ENCODE results near the gene RPL38. TPM values are rescaled to one million over a fixed set of nuclear protein-coding genes. Genes with fewer than 3 reads are reported as not detected.

The RPL38 gene
- total RNA-seq, 6 experiments from 2014 or later = 660 to 867 (median 812) TPM

DNA sequence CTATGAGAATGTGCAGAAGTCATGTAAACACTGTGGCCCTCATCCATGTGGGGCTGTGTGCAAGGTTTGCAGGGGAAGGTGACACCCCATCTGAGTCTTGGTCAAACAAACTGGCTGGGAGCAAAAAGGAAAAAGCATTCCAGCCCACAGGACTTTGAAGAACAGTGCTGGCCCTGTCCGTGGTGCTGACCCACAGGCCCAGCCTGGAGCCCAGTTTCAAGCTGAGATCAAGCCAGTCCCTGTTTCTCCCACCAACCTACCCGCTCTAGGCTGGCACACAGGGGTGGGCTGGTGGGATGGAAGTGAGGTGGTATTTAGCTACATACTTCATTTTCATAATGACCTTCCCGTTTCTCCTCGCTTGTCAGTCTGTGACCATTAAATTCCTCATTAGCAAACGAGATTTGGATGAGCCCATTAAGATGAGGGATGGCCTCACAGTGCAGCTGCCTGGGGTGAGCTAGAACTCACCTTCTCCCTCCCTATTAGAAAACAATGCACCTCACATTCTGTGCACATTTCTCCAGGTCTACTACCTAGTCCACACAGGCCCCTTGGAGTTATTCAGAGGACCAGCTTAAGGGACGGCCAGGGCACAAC lies 12.6 kb upstream of the RPL38 start:
- Mint-ChIP-seq H3K4me1 (ENCODE audit: low read depth) (no peaks in the 10 kb centered on the region), H3K4me3 (no peak overlapping the region), H3K36me3 (ENCODE audit: low read depth) (no peaks in the 10 kb centered on the region), H3K27me3 (ENCODE audit: insufficient read depth) (peaks cover 23% of the 10 kb centered on the region), H3K9me3 (0 out of 2 replicates have a peak, but pooled peaks cover 3% of the 10 kb centered on the region), H3K27ac (no peak overlapping the region)
- DNase-seq = no peak
- TF ChIP-seq, protein P1, sequence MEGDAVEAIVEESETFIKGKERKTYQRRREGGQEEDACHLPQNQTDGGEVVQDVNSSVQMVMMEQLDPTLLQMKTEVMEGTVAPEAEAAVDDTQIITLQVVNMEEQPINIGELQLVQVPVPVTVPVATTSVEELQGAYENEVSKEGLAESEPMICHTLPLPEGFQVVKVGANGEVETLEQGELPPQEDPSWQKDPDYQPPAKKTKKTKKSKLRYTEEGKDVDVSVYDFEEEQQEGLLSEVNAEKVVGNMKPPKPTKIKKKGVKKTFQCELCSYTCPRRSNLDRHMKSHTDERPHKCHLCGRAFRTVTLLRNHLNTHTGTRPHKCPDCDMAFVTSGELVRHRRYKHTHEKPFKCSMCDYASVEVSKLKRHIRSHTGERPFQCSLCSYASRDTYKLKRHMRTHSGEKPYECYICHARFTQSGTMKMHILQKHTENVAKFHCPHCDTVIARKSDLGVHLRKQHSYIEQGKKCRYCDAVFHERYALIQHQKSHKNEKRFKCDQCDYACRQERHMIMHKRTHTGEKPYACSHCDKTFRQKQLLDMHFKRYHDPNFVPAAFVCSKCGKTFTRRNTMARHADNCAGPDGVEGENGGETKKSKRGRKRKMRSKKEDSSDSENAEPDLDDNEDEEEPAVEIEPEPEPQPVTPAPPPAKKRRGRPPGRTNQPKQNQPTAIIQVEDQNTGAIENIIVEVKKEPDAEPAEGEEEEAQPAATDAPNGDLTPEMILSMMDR (IDR thresholded peaks at IDR 0.05) = no peak

DNA sequence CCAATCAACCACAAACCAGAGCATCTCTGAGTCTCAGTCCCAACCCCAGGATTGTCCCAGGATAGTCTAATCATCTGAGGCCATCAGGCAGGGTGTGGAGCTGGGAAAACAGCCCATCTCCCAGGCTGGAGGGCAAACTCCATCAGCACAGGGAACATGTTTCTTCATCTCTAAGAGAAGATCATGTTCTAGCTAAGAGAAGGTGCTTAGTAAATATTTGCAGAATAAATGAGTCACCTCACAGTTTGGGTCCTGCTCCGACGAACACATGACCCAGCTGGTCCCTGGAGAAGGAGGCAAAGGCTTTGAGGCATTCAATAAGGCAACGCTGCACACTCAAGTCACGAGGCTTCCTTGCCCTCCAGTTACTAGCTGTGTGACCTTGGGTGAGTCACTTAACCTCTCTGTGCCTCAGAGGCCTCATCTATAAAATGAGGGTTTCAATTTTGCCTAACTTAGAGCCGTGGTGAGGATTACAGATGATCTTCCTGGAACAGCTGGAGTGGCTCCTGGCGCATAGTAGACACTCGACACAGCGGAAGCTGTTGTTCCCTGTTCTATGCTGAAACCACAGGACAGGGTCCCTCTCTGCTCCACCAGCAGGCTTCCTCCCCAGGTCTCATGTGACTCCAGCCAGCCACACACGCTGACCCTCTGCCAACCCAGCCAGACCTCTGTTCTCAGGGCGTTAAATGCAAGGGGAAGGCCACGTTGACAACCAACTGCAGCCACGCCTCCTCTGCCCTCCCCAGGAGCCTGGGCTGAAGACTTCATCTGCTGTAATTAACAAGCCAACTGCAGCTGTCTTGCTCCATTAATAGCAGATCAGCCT lies 10.3 kb upstream of the RPL38 start:
- Mint-ChIP-seq H3K36me3 (ENCODE audit: low read depth) (no peaks in the 10 kb centered on the region), H3K4me1 (ENCODE audit: low read depth) (no peaks in the 10 kb centered on the region), H3K4me3 (no peak overlapping the region), H3K27ac (no peak overlapping the region), H3K9me3 (no peaks in the 10 kb centered on the region), H3K27me3 (ENCODE audit: insufficient read depth) (peaks cover 38% of the 10 kb centered on the region)
- TF ChIP-seq, protein P1 (IDR thresholded peaks at IDR 0.05) = no peak
- no peak for DNase-seq

DNA sequence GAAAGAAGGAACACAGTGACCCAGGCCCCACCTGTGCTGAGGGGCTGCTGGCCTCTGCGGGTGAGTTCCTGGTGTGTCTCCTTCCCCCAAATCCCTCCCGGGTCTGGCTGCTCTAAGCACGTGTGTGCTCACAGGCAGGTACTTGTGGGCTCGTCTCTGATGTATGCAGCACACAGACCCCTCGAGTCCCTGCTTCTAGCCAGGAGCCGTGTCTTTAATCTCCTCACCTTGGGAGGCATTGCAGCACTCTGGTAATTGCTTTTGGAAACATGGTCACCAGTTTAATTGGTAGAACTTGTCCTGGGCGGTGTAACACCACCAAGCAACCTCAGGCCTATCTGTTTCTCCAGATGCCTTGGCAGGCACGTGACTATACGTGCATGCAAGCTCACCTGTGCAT lies 8.8 kb upstream of the RPL38 start:
- peaks cover 41% of the 10 kb centered on the region for H3K27me3 Mint-ChIP-seq (ENCODE audit: insufficient read depth)
- H3K4me3 Mint-ChIP-seq = no peak overlapping the region
- H3K9me3 Mint-ChIP-seq = no peaks in the 10 kb centered on the region
- no peaks in the 10 kb centered on the region for H3K36me3 Mint-ChIP-seq (ENCODE audit: low read depth)
- DNase-seq = no peak
- TF ChIP-seq, protein P1 (IDR thresholded peaks at IDR 0.05) = no peak
- H3K4me1 Mint-ChIP-seq (ENCODE audit: low read depth) = peaks cover 2% of the 10 kb centered on the region; the same call in 1 of the 2 replicates
- no peak overlapping the region for H3K27ac Mint-ChIP-seq

DNA sequence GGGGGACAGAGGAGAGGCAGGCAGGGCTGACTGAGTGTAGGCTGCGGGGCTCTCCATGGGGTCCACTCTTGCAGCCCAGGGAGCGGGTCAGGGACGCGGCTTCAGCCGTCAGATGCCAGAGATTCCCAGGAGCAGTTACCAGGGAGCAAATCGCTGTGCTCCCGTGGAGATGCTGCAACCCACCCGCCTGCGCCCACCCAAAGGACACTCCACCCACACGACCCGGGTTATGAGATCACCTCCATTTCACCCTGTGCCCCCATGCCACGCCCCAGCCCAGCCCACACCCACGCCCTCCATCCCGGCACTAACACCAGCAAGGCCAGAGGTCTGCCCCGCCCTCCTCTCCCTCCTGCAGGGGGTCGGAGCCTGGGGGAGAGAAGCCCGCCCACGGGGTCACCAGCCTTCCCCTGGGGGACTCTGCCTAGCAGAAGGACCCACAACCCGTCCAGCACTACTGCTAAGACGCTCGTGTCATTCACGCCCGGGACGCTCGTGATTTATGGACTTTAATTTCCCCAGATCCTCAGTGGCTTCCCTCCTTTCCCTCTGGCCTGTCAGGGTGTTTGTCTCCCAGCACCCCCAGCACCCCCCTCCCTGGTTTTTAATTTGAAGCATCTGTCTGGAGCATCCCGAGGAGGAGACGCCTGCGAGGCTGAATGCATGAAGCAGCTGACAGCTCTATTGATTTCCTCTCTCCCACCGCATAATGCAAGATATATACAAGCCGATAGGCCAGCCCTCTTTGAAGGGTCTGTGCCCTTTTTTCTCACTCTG lies 6.7 kb upstream of the RPL38 start:
- TF ChIP-seq, protein P1 (IDR thresholded peaks at IDR 0.05) = no peak
- Mint-ChIP-seq H3K4me1 (ENCODE audit: low read depth) (peaks cover 10% of the 10 kb centered on the region; the same call in 1 of the 2 replicates), H3K27ac (no peak overlapping the region), H3K36me3 (ENCODE audit: low read depth) (no peaks in the 10 kb centered on the region), H3K27me3 (ENCODE audit: insufficient read depth) (peaks cover 40% of the 10 kb centered on the region), H3K9me3 (no peaks in the 10 kb centered on the region), H3K4me3 (no peak overlapping the region)
- DNase-seq = no peak

DNA sequence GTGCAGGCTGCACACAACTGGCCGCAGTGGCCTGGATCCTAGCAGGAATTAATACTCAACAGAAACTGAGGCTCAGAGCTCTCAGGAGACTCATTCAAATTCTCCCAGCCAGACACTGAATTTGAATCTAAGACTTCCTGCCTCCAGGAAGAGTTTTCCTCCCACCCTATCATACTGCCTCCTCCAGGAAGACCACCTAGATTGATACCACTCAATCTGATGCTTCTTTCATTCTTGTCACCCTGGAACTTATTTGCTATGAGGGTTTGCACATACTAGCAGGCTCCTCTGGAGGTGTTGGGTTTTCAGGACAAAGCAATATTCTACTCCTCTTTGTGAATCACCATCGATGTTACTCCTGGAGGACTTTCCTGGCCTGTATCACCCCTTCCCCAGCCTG lies 5.7 kb upstream of the RPL38 start:
- peaks cover 10% of the 10 kb centered on the region for H3K4me1 Mint-ChIP-seq (ENCODE audit: low read depth)
- DNase-seq = no peak
- TF ChIP-seq, protein P1 (IDR thresholded peaks at IDR 0.05) = no peak
- H3K36me3 Mint-ChIP-seq (ENCODE audit: low read depth) = no peaks in the 10 kb centered on the region
- H3K27me3 Mint-ChIP-seq (ENCODE audit: insufficient read depth) = peaks cover 47% of the 10 kb centered on the region
- no peak overlapping the region for H3K27ac Mint-ChIP-seq
- no peaks in the 10 kb centered on the region for H3K9me3 Mint-ChIP-seq
- no peak overlapping the region for H3K4me3 Mint-ChIP-seq
